HEK293T (cell line): ENCODE measurements around the gene FAM13C.

Experiments
- CTCF ChIA-PET: fragments of 350-600 bp; formaldehyde crosslinking; extraction: SDS; loops from one replicate; lab custom pipeline; 2021; ENCODE audit warnings: antibody characterized with exemption, inconsistent platforms; lab: Yijun Ruan, JAX
- POLR2A ChIA-PET: fragments of 350-600 bp; formaldehyde crosslinking; extraction: SDS; loops from one replicate; lab custom pipeline; 2020; ENCODE audit warnings: antibody characterized with exemption, inconsistent platforms; lab: Yijun Ruan, JAX
- DNase-seq: peaks from one replicate; pipeline ENCODE4 v3.0.0; 2012; ENCODE audit warnings: mixed read lengths; ENCODE audit errors: extremely low spot score
- ARNT ChIP-seq: fragments of 450-650 bp; IDR thresholded peaks from 2 replicates; pipeline ENCODE4 v1.6.1; 2017; ENCODE audit warnings: mild to moderate bottlenecking
- BHLHE40 ChIP-seq: fragments of 450-650 bp; IDR thresholded peaks from 2 replicates; pipeline ENCODE4 v1.6.1; 2016; ENCODE audit warnings: mild to moderate bottlenecking, moderate library complexity, borderline replicate concordance
- CTBP1 ChIP-seq: fragments of 450-650 bp; IDR thresholded peaks from 2 replicates; pipeline ENCODE4 v1.6.1; 2016; ENCODE audit warnings: borderline replicate concordance
- ELF4 ChIP-seq: fragments of 450-650 bp; IDR thresholded peaks from 2 replicates; pipeline ENCODE4 v1.6.1; 2017; ENCODE audit warnings: antibody characterized with exemption
- FOXA1 ChIP-seq: fragments of 450-650 bp; IDR thresholded peaks from 2 replicates; pipeline ENCODE4 v1.6.1; 2016; ENCODE audit warnings: mild to moderate bottlenecking
- FOXK2 ChIP-seq: fragments of 450-650 bp; IDR thresholded peaks from 2 replicates; pipeline ENCODE4 v1.6.1; 2016; ENCODE audit warnings: mild to moderate bottlenecking
- FOXM1 ChIP-seq: fragments of 450-650 bp; IDR thresholded peaks from 2 replicates; pipeline ENCODE4 v1.6.1; 2017; ENCODE audit warnings: mild to moderate bottlenecking, borderline replicate concordance
- HDGF ChIP-seq: fragments of 450-650 bp; IDR thresholded peaks from 2 replicates; pipeline ENCODE4 v1.6.1; 2017; ENCODE audit warnings: antibody characterized with exemption, borderline replicate concordance
- L3MBTL2 ChIP-seq: fragments of 450-650 bp; conservative IDR thresholded peaks from 2 replicates; pipeline ENCODE4 v1.6.1; 2016; ENCODE audit warnings: mild to moderate bottlenecking
- LEF1 ChIP-seq: fragments of 450-650 bp; IDR thresholded peaks from 2 replicates; pipeline ENCODE4 v1.6.1; 2017; ENCODE audit warnings: mild to moderate bottlenecking, borderline replicate concordance
- NFRKB ChIP-seq: fragments of 450-650 bp; IDR thresholded peaks from 2 replicates; pipeline ENCODE4 v1.6.1; 2016; ENCODE audit warnings: mild to moderate bottlenecking, moderate library complexity
- SP1 ChIP-seq: fragments of 450-650 bp; IDR thresholded peaks from 2 replicates; pipeline ENCODE4 v1.6.1; 2017
- SUZ12 ChIP-seq: fragments of 450-650 bp; IDR thresholded peaks from 2 replicates; pipeline ENCODE4 v1.6.1; 2016; ENCODE audit warnings: mild to moderate bottlenecking
- TARDBP ChIP-seq: fragments of 450-650 bp; IDR thresholded peaks from 2 replicates; pipeline ENCODE4 v1.6.1; 2016
- ZNF384 ChIP-seq: fragments of 450-650 bp; IDR thresholded peaks from 2 replicates; pipeline ENCODE4 v1.6.1; 2016
- TF ChIP-seq, protein P1 (sequence below): fragments of 450-650 bp; IDR thresholded peaks from 2 replicates; pipeline ENCODE4 v1.6.1; 2016

FAM13C gene

GRCh38 chr10:59281861-59282260, 80.5 kb downstream of the FAM13C start:
- DNase-seq = no peak
- ChIA-PET POLR2A (no interaction called here), CTCF (no interaction called here)
- TF ChIP-seq LEF1 (no peak), SP1 (no peak), FOXA1 (no peak), FOXK2 (no peak), L3MBTL2 (no peak), NFRKB (no peak), TARDBP (no peak), HDGF (no peak), CTBP1 (no peak), FOXM1 (no peak), ELF4 (no peak), ZNF384 (no peak), SUZ12 (no peak), ARNT (no peak), BHLHE40 (no peak)
- TF ChIP-seq, protein P1, sequence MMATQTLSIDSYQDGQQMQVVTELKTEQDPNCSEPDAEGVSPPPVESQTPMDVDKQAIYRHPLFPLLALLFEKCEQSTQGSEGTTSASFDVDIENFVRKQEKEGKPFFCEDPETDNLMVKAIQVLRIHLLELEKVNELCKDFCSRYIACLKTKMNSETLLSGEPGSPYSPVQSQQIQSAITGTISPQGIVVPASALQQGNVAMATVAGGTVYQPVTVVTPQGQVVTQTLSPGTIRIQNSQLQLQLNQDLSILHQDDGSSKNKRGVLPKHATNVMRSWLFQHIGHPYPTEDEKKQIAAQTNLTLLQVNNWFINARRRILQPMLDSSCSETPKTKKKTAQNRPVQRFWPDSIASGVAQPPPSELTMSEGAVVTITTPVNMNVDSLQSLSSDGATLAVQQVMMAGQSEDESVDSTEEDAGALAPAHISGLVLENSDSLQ = no peak

DNA sequence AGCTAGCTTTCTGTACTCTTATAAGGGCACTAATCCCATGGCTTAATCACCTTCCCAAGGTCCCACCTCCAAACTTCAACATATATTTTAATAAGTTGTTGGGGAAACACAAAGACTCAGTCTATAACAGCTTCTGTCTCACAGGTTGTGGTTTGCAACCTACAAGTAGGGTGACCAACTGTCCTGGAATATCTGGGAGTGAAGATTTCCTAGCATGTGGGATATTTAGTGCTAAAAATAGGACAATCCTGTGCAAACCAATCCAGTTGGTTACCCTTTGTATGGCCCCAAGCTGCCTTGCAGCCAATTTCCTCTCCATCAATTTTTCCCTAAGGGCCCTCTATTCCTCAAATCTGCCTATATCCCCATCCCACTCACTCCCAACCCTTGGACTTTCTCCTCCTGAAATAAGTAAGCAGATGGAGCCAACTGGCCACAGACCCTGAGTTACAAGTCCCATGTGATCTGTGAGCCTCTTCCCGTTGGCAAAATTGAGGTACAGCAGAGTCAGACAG, 82.3 kb downstream of the FAM13C start:
- no peak for DNase-seq
- TF ChIP-seq, protein P1 = no peak
- no peak for TF ChIP-seq NFRKB
- TF ChIP-seq ARNT = no peak
- TF ChIP-seq LEF1 = no peak
- no peak for TF ChIP-seq SP1
- TF ChIP-seq CTBP1 = no peak
- TF ChIP-seq FOXK2 = no peak
- TF ChIP-seq HDGF = no peak
- no peak for TF ChIP-seq L3MBTL2
- no peak for TF ChIP-seq ELF4
- no peak for TF ChIP-seq ZNF384
- no peak for TF ChIP-seq FOXA1
- no peak for TF ChIP-seq SUZ12
- CTCF ChIA-PET = no interaction called here
- POLR2A ChIA-PET = no interaction called here

- DNase-seq = no peak
- TF ChIP-seq FOXA1 (no peak), ZNF384 (no peak), NFRKB (no peak), ARNT (no peak), HDGF (no peak), FOXM1 (no peak), CTBP1 (no peak), SP1 (no peak), LEF1 (no peak), FOXK2 (no peak)
- ChIA-PET POLR2A (no interaction called here), CTCF (no interaction called here)
Observed at GRCh38 chr10:59279476-59279875, 82.9 kb downstream of the FAM13C start.

DNA sequence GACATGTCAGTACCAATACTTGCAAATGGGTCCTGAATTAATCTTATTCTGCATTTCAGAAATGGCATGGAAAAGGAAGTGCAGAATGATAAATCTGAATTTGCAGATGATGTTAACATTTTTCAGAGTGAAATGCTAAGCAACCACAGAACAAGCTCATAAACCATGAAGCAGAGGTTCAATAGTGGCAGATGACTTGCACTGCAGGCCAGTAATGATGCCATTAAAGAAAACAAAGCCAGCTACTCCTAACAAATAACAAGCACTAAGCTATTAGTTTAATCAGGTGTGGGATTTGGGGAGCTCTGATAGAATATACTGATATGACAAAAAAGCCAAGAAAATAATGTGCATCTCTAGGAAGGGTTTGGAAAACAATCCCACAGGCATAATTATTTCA, 85.4 kb downstream of the FAM13C start:
- CTCF ChIA-PET = no interaction called here

GRCh38 chr10:59276133-59276532, 86.2 kb downstream of the FAM13C start:
- no peak for DNase-seq
- POLR2A ChIA-PET = no interaction called here
- TF ChIP-seq CTBP1 (no peak), L3MBTL2 (no peak), SP1 (no peak), SUZ12 (no peak), LEF1 (no peak), ARNT (no peak), BHLHE40 (no peak), HDGF (no peak), FOXM1 (no peak), ELF4 (no peak), FOXA1 (no peak), FOXK2 (no peak), NFRKB (no peak), ZNF384 (no peak), TARDBP (no peak)
- TF ChIP-seq, protein P1 = no peak
- CTCF ChIA-PET = no interaction called here

More for the DNA sequence above, 85.4 kb downstream of the FAM13C start:
- no peak for TF ChIP-seq ZNF384
- no peak for TF ChIP-seq HDGF
- TF ChIP-seq SUZ12 = no peak
- no peak for TF ChIP-seq L3MBTL2
- TF ChIP-seq TARDBP = no peak
- TF ChIP-seq ELF4 = no peak
- TF ChIP-seq FOXK2 = no peak
- TF ChIP-seq ARNT = no peak
- TF ChIP-seq, protein P1 = no peak
- no peak for TF ChIP-seq NFRKB
- POLR2A ChIA-PET = no interaction called here
- DNase-seq = no peak

DNA sequence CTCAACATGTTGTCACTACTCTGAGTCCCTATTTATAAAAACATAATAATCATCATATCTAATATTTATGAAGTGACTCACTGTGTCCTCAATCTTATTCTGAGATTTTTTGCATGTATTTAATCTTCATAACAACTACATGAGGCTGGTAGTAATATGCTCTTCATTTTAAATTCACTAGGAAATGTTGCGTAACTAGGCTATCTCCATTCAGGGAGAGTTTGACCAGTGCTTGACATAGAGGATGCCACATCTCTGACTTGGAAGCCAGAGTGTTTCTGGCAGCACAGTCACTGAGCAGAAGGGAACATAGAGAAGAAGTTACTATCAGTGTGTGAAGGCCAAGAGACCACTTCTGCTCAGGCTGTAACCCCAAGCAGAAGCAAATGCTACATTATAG, 88.9 kb downstream of the FAM13C start:
- ChIA-PET POLR2A (no interaction called here), CTCF (no interaction called here)
- TF ChIP-seq SP1 (no peak), ARNT (no peak), FOXK2 (no peak), FOXA1 (no peak), BHLHE40 (no peak), ELF4 (no peak), CTBP1 (no peak), ZNF384 (no peak), LEF1 (no peak), FOXM1 (no peak), L3MBTL2 (no peak), SUZ12 (no peak), HDGF (no peak), NFRKB (no peak), TARDBP (no peak)
- TF ChIP-seq, protein P1 = no peak
- no peak for DNase-seq
